GM18526 (cell line): ENCODE measurements around the gene SRSF12.

Experiments used
- POLR2A ChIP-seq: IDR thresholded peaks from 3 replicates; pipeline ENCODE4 v1.6.1; 2011; ENCODE audit not compliant: insufficient read length; ENCODE audit errors: extremely low read depth

Gene SRSF12

DNA sequence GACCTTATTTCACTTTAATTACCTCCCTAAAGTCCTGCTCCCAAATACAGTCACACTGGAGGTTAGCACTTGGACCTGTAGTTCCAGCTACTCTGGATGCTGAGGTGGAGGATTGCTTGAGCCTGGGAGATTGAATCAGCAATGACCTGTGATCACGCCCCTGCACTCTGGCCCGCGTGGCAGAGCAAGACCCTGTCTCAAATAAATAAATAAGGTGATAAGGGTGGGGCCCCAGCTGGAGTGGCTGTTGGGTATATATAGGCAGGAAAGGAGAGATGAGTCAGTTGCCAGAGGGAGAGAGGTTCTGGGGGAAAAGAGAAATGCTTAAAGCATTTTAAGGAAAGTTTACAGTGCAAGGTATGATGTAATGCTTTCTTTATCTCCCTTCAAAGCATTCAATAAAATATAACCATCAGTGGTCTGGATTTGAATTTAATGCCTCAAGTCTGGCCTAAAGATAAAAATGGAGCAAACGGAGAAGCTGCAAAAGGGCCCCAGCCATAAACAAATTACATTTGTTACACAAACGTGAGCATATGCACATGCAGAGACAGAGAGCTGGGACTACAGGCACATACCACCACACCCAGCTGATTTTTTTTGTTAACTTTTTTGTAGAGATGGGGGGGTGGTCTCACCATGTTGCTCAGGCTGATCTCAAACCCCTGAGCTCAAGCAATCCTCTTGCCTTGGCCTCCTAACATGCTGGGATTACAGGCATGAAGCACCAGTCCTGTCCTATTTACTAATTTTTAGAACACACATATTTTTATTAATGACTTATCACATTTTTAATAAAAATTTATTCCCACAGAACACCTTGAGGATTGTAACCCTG is 21.9 kb upstream of the SRSF12 start:
- no peak for TF ChIP-seq POLR2A

DNA sequence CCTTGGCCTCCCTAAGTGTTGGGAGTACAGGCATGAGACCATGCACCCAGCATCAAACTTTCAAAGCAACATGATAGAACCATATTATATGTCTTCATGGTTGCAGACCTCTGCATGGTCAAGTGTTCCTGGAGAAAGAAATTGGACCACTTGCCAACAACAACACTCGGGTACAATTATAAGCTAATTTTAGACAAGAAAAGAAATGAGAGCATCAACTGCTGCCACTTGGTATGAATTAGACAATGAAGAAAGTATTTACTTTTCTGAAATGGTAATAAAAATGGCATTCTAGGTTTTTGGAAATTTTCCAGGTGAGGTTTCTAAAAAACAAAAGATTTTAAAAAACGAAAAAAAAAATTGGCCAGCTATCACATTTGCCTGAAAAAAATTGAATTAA is 20.3 kb upstream of the SRSF12 start:
- no peak for TF ChIP-seq POLR2A

DNA sequence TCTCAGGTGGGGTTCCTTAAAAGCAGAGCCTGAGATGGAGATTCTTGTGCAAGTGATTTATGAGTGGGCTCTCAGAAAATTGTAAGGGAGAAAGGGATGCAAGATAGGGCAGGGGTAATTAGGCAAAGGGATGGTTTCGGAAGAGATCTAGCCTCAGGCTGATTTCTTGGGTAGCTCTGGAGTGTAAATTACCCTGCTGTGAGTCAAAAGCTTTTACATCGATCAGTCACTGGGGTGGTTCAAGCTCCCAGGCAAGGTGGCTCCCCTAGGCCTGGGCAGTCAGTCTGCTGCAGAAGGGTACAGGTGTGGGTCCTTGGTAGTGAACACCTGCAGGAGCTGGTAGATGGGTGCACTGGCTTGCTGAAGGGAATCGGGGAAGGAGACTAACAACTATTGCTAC is 16.9 kb upstream of the SRSF12 start:
- TF ChIP-seq POLR2A, result no peak

DNA sequence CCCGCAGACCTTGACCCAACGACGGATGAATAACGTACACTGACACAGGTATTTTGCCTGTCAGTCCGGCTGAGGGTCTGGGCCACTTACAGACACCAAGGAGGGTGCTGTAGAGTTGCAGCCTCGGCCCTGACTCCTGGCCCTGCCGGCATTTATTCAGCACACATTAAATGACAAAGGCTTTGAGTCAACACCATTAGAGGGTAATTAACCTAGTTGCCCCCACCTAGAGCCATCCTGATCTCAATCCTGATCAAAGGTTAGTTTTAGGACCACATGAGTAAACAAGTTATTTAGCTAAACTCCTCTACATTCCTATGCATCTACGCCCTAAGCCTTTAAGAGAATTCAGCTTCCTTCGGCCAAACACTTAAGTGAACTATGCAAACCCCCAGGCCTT is 16.1 kb upstream of the SRSF12 start:
- no peak for TF ChIP-seq POLR2A

DNA sequence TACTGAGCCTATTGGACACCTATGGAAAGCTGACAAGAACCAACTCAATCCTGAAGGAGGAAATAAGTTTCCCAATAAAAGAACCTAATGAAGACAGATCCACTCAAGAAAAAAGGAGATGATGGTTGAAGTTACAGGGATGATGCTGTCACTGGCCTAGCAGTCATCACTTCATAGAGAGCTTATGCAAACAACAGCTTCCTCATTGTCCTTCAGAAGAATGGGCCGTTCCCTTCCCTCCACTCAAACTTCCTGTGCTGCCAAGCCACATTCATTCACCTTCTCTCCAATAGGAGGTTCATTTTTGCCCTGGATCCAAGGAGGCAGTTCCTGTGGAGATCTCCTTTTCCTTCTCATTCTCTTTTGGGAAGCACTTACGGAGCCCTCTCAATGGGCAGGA is 14.2 kb upstream of the SRSF12 start:
- TF ChIP-seq POLR2A, result no peak

DNA sequence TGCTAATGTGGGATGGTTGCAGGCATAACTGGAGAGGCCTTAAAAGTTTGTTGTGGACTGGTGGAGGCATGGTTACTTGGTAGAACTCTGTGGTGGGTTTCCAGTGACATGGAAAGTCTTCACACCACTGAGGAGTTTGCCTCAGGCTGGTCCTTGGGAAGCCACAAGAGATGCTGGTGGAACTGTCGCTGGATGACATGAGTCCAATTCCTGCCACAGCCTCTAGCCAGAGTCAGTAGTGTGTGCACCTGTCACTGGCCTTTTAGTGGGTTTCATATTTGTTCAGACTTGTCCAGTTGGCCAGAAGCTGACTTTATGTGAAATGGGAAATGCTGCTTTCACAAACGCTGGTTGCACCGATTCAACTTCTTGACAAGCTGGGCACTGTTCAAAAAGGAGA is 13.7 kb upstream of the SRSF12 start:
- no peak for TF ChIP-seq POLR2A

DNA sequence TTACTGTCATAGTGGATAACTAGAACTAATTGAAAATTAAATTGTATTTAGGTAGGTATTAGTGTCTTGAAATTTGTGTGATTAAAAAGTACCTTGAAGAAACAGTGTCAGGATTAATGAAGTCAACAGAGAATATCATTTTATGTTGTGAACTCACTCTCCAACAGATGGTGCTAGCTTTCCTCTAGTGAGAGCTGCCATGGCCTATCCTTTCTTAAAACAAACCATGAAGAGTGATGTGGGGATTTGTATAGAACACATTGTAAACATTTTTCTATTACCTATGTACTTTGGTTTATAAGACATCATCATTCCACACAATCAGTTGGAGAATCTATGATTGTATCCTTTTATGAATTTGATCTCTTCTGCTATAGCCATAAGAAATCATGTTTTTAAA is 4.8 kb upstream of the SRSF12 start:
- TF ChIP-seq POLR2A, result no peak

DNA sequence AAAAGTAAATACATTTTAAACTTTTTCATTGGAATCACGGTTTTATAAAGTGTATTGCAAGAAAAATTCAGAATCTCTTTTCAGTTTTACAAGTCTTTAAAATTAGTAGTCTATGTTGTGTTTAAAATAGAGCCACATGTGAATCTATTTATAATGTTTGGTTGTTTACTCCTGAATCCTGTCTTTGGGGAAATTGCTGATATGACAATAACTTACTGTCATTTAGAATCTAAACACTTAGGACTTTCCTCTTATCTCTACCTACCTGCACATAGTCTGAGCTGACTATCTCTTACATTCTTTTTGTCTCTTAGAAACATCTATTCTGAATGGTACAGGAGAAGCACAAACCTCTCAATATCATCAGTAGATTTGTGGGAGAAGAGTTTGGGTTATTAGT is 4.1 kb upstream of the SRSF12 start:
- TF ChIP-seq POLR2A, result no peak

DNA sequence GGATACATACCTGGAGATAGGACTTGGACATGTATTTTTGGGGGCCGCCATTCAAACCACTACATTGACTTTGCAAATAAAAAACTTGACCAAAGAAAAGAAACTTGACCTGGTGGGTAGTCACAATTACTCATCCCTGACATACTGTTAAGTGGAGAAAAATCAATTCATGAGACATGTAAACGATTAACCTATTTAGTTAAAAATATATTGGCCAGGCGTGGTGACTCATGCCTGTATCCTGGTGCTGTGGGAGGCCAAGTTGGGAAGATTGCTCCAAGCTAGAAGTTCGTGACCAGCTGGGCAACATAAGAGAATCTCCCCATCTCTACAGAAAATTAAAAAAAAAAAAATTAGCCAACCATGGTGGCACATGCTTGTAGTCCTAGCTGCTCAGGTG is 2.5 kb upstream of the SRSF12 start:
- TF ChIP-seq POLR2A, result no peak

DNA sequence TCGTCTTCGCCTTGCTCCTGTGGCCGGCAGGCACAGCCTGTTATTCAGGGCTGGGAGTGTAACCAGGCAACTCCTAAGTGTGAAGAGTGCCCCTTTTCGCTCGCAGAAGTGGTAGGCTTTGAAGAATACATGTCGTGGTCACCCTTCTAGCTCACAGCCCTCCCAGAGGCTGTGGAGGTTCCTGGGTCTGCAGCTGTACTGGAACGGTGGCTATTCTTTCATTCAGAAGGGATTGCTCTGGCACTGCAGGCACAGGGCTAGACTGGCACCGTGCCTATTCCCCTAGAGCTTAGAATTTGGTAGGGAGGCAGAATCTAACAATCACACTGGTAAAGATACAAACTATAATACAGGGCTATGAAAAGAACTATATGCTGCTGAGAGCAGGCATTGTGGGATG is 1.1 kb upstream of the SRSF12 start:
- no peak for TF ChIP-seq POLR2A

DNA sequence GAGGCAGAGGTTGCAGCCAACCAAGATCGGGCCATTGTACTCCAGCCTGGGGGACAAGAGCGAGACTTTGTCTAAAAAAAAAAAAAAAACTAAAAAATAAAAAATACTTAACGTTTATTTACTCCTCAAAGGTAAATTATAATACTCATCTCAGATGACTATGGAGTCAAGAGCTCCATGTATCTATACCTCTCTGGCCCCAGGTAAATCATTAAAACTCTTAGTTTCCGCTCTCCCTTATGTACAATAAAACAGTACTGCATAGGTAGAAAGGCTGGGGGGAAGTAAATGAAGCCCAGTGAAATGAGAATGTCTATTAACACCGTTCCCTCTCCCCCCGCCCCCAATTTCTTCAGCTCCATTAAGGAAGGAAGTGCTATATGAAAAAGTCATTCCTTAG is 1.2 kb downstream of the SRSF12 start:
- no peak for TF ChIP-seq POLR2A

DNA sequence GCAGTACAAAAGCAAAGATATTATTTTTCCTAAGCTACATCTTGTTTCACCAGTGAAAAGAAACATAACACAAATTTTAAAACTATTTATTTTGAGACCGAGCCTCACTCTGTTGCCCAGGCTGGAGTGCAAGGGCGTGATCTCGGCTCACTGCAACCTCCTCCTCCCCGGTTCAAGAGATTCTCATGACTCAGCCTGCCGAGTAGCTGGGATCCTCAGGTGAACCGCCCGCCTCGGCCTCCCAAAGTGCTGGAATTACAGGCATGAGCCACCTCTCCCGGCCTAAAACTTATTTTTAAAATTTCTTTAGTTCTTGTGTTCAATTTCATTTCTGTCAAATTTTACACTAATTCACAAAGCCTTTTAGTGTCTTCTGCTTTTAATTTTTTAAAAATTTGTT is 5.9 kb downstream of the SRSF12 start:
- no peak for TF ChIP-seq POLR2A

DNA sequence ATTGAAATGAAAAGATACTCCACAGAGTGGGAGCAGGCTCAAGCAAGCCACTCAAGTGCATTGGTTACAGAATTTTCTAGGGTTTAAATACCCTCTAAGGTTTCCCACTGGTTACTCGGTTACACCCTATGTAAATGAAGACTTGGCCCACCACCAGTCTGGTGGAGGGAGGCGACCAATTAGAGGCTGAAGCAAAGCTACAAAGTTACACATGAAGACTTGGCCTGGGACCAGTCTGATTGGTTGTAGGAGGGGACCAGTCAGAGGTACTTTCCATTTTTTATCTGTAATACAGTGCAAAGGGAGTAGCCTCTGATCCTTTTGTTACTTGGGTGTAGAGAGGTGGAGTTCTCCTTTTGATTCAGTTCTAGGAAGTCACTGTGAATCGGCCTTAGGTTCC is 7.6 kb downstream of the SRSF12 start:
- no peak for TF ChIP-seq POLR2A

DNA sequence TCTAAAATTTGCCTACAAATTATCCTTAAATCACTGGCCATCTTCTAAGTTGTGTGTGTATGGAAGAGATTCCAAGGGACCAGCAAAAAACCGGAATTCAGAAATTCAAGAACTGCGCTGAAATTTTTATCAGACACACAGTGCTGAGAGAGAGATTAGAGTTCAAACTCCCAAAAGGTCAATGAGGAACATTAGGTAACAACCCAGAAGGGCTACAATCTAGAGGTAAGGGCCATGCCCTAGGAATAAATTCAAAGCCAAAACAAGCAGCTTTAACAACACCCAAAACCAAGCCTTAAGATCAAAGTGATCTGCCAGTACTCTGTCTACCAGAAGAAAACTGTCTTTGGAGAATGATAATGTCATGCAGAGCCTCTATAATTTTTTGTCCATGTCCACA is 17.8 kb downstream of the SRSF12 start:
- no peak for TF ChIP-seq POLR2A

DNA sequence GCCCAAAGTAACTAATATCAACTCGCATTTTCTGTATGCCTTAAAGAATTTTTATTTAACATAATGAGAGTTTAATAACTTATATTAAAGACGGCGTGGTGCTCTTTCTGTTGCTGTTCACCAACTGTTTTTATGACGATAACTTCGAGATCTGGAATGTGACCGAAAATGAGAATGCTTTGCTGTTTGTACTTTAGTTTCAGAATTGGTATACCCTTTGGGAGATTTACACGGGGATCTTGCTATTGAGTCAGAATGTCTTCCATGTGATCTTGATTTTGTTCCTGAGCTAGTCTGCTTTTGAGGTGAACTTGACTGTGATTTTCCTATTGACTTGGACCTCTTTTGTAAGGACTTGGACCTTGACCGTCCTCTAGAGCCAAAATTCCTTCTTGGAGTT is 19.4 kb downstream of the SRSF12 start:
- TF ChIP-seq POLR2A, result no peak

DNA sequence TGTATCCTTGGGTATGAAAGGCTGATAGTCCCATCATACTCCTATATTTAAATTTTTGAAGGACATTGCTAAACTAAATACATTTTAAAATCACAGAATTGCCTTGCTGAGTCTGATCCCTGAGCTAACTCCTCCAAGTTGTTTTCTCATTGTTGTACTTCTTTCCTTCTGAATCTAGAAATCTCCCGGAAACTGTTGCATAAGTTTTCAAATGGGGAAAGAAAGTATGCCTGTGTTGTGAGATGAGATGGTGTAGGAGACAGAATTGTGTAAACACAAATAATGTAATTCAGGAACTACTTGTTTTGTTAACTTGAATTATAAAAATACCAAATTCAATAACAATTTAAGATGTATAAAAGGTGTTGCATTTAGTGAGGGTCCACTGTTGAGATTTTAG is 30.0 kb downstream of the SRSF12 start:
- TF ChIP-seq POLR2A, result no peak
